ENCODE results near the gene DDX27. TPM values are rescaled to one million over a fixed set of nuclear protein-coding genes. Genes with fewer than 3 reads are reported as not detected.

Gene DDX27
- total RNA-seq, 1 donor from 2014 or later = 8.4 TPM

GRCh38 chr20:49245921-49246740, 26.9 kb downstream of the DDX27 start:
- ATAC-seq (peak; percentile 88), DNase-seq (ENCODE audit: low spot score) (no peak)

GRCh38 chr20:49247169-49247723, 28.0 kb downstream of the DDX27 start:
- ATAC-seq = no peak
- DNase-seq (ENCODE audit: low spot score) = no peak

- DNase-seq (ENCODE audit: low spot score) (no peak), ATAC-seq (peak; percentile 8)
These were observed 28.6 kb downstream of the DDX27 start for GRCh38 chr20:49247792-49248191.

- DNase-seq (ENCODE audit: low spot score) (no peak), ATAC-seq (no peak)
These were observed 29.1 kb downstream of the DDX27 start for GRCh38 chr20:49248301-49248700.

- no peak for ATAC-seq
- DNase-seq (ENCODE audit: low spot score) = no peak
These were observed 29.9 kb downstream of the DDX27 start for GRCh38 chr20:49248879-49249665.

- ATAC-seq = peak; percentile 55
- DNase-seq (ENCODE audit: low spot score) = no peak
These were observed 33.5 kb downstream of the DDX27 start for GRCh38 chr20:49252556-49253350.

- DNase-seq (ENCODE audit: low spot score) = no peak
- ATAC-seq = no peak
These were observed 37.0 kb downstream of the DDX27 start for GRCh38 chr20:49256261-49256660.

GRCh38 chr20:49259284-49259683, 40.1 kb downstream of the DDX27 start:
- no peak for ATAC-seq
- DNase-seq (ENCODE audit: low spot score) = no peak

- ATAC-seq = no peak
- no peak for DNase-seq (ENCODE audit: low spot score)
These were observed 40.6 kb downstream of the DDX27 start for GRCh38 chr20:49259799-49260198.

GRCh38 chr20:49260218-49260617, 41.0 kb downstream of the DDX27 start:
- ATAC-seq = no peak
- no peak for DNase-seq (ENCODE audit: low spot score)

GRCh38 chr20:49261173-49261572, 42.0 kb downstream of the DDX27 start:
- no peak for ATAC-seq
- DNase-seq (ENCODE audit: low spot score) = no peak

GRCh38 chr20:49262444-49262843, 43.2 kb downstream of the DDX27 start:
- peak; percentile 90 for ATAC-seq
- no peak for DNase-seq (ENCODE audit: low spot score)

GRCh38 chr20:49267327-49267726, 48.1 kb downstream of the DDX27 start:
- ATAC-seq = no peak

GRCh38 chr20:49268600-49269365, 49.6 kb downstream of the DDX27 start:
- no peak for DNase-seq (ENCODE audit: low spot score)
- ATAC-seq = no peak

More at GRCh38 chr20:49267327-49267726, 48.1 kb downstream of the DDX27 start:
- DNase-seq (ENCODE audit: low spot score) = no peak

GRCh38 chr20:49270177-49270576, 51.0 kb downstream of the DDX27 start:
- DNase-seq (ENCODE audit: low spot score) (no peak), ATAC-seq (peak; percentile 13)

- ATAC-seq (peak; percentile 12), DNase-seq (ENCODE audit: low spot score) (no peak)
These were observed 51.5 kb downstream of the DDX27 start for GRCh38 chr20:49270736-49271135.

- ATAC-seq (peak; percentile 15), DNase-seq (ENCODE audit: low spot score) (no peak)
These were observed 53.4 kb downstream of the DDX27 start for GRCh38 chr20:49272654-49273053.

- DNase-seq (ENCODE audit: low spot score) (no peak), ATAC-seq (no peak)
These were observed 54.6 kb downstream of the DDX27 start for GRCh38 chr20:49273696-49274277.

- ATAC-seq = no peak
- DNase-seq (ENCODE audit: low spot score) = no peak
These were observed 56.0 kb downstream of the DDX27 start for GRCh38 chr20:49275216-49275615.

GRCh38 chr20:49275636-49276035, 56.4 kb downstream of the DDX27 start:
- DNase-seq (ENCODE audit: low spot score) (no peak), ATAC-seq (no peak)

Measured in left lobe of liver (tissue), 2 donors.